ENCODE measurements around the gene DEXI.

The DEXI gene

GRCh38 chr16:10961231-10961630, 19.0 kb upstream of the DEXI start:
- no peak for DNase-seq (ENCODE audit: low spot score)
- no peak for TF ChIP-seq CTCF (IDR thresholded peaks at IDR 0.05; ENCODE audit: extremely low read depth, missing control alignments)

GRCh38 chr16:10959161-10959560, 16.9 kb upstream of the DEXI start:
- DNase-seq (ENCODE audit: low spot score) = no peak
- no peak for TF ChIP-seq CTCF (IDR thresholded peaks at IDR 0.05; ENCODE audit: extremely low read depth, missing control alignments)

- no peak for DNase-seq (ENCODE audit: low spot score)
- TF ChIP-seq CTCF (IDR thresholded peaks at IDR 0.05; ENCODE audit: extremely low read depth, missing control alignments) = no peak
These were observed 15.7 kb upstream of the DEXI start for GRCh38 chr16:10957771-10958482.

- TF ChIP-seq CTCF (IDR thresholded peaks at IDR 0.05; ENCODE audit: extremely low read depth, missing control alignments) = no peak
- DNase-seq (ENCODE audit: low spot score) = no peak
These were observed 12.6 kb upstream of the DEXI start for GRCh38 chr16:10954903-10955302.

- TF ChIP-seq CTCF (IDR thresholded peaks at IDR 0.05; ENCODE audit: extremely low read depth, missing control alignments) = no peak
- DNase-seq (ENCODE audit: low spot score) = no peak
These were observed 8.8 kb upstream of the DEXI start for GRCh38 chr16:10951026-10951425.

GRCh38 chr16:10950393-10950792, 8.1 kb upstream of the DEXI start:
- no peak for TF ChIP-seq CTCF (IDR thresholded peaks at IDR 0.05; ENCODE audit: extremely low read depth, missing control alignments)
- DNase-seq (ENCODE audit: low spot score) = no peak

GRCh38 chr16:10949424-10949970, 7.2 kb upstream of the DEXI start:
- DNase-seq (ENCODE audit: low spot score) = peak; percentile 53
- TF ChIP-seq CTCF (IDR thresholded peaks at IDR 0.05; ENCODE audit: extremely low read depth, missing control alignments) = no peak

Measured in GM20000 (cell line).